MM.1S (cell line): ENCODE data around the gene PRRT3.

Experiments
- EZH2 ChIP-seq: fragments of 300-600 bp; sonication (generic); optimal IDR thresholded peaks from 2 replicates; pipeline ENCODE3; 2017; ENCODE audit warnings: low read depth, mild to moderate bottlenecking, antibody characterized with exemption, low read length, mixed read lengths
- EZH2phosphoT487 ChIP-seq: fragments of 300-600 bp; sonication (generic); IDR thresholded peaks from 2 replicates; pipeline ENCODE4 v1.6.1; 2018; ENCODE audit warnings: antibody characterized with exemption, low read length
- TF ChIP-seq, protein P1 (sequence below): fragments of 300-600 bp; sonication (generic); IDR thresholded peaks from 2 replicates; pipeline ENCODE4 v1.5.1; 2016; ENCODE audit warnings: antibody characterized with exemption, low read length, mixed read lengths

- TF ChIP-seq EZH2 (no peak), EZH2phosphoT487 (no peak)
- TF ChIP-seq, protein P1, sequence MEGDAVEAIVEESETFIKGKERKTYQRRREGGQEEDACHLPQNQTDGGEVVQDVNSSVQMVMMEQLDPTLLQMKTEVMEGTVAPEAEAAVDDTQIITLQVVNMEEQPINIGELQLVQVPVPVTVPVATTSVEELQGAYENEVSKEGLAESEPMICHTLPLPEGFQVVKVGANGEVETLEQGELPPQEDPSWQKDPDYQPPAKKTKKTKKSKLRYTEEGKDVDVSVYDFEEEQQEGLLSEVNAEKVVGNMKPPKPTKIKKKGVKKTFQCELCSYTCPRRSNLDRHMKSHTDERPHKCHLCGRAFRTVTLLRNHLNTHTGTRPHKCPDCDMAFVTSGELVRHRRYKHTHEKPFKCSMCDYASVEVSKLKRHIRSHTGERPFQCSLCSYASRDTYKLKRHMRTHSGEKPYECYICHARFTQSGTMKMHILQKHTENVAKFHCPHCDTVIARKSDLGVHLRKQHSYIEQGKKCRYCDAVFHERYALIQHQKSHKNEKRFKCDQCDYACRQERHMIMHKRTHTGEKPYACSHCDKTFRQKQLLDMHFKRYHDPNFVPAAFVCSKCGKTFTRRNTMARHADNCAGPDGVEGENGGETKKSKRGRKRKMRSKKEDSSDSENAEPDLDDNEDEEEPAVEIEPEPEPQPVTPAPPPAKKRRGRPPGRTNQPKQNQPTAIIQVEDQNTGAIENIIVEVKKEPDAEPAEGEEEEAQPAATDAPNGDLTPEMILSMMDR, result no peak
Measured at GRCh38 chr3:9899289-9899791, 52.9 kb downstream of the PRRT3 start.
